HG03159 (cell line): Measurements from ENCODE around the gene DKK3.

Experiments used
- ATAC-seq: cut with Tn5 transposase; IDR thresholded peaks from one replicate; pipeline ENCODE4 v1.9.1; 2021; ENCODE audit warnings: mild to moderate bottlenecking, moderate library complexity; ENCODE audit not compliant: unreplicated experiment

DKK3 gene

DNA sequence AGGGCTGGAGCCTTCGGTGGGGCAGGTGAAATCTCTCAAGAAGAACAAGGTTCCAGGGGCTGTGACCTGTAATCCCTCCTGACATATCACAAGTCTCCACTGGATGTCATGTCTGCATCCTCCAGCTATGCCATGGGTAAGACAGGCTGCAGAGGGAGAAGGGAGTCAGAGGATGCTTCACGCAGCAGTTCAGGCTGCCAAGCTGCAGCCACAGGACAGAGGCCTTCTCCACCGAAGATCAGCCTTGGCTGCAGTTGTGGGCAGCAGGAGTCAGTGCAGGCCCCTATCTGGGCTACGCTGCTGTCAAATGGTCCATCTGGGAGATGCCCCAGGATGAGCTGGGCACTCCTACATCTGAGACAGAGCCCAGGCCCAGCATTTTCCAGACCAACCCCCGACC is 25.0 kb downstream of the DKK3 start:
- ATAC-seq = no peak

DNA sequence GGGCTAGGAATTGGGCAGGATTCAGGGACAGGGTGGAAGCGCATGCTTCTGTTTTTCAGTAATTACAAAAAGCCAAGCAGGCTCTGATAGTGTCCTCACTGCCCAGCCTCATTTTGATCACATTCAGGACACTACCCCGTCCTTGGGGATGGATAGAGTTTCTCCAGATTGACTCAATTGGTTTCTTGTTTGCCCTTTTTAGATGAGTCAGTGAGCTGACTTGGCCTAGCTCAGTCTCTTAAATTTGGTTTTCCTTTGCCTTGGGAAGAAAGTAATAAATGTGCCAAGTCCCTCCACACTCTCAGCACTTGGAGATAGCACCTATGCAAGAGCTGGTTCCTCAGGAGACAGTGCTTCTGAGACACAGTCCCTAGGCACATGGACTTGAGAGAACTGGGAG is 25.5 kb downstream of the DKK3 start:
- no peak for ATAC-seq

DNA sequence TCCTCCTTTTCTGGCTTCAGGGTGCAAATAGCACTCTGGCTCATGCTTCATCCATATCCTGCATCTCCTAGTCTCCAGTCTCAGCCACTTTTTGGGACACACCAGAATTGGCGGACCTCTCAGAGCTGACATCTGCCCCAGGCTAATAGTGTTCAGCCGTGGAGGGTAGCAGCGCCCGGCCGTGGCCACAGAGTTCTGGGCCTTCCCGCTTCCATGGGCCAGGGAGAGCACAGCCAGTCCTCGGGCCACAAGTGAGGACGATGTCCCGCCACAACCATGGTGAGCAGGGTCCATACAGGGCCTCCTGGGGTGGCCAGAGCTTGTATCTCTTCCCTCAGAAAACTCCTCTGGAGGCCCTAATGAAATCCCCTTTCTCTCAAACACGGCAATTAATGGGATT is 26.0 kb downstream of the DKK3 start:
- ATAC-seq = no peak

DNA sequence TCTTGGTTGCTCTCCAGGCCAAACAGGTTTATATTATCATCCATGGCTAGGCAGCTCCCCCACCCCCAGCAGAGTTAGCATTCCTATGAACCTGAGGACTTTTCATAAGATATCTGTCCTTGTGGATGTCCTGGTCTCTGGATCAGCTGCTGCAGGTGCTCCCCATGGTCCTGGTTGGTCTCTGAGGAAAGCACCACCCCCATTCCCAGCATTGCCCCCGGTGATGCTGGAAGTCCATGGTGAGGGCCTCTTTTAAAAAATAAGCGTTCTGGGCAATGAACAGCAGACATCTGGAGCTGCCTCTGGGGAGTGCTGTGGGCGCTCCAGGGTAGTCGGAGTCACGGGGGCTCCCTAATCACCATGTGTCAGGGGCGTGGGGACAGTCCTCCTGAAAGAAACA is 26.6 kb downstream of the DKK3 start:
- no peak for ATAC-seq

DNA sequence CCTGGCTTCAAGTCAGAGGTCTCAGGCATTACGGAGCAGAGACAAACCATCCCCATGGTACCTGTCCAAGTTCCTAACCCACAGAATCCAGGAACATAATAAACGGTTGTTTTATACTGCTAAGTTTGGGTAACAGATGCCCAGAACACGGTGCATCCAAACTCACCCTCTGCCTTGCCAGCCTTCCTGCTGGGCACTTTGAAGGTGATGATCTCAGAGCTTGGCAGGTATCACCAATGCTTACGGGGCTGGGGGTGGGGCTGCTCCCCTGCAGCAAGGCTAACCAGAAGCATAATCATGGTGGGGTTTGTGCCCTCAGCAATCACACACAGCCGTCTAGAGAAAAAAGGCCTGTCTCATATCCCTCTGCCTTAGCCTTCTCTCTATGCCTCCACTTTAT is 27.1 kb downstream of the DKK3 start:
- ATAC-seq = no peak

DNA sequence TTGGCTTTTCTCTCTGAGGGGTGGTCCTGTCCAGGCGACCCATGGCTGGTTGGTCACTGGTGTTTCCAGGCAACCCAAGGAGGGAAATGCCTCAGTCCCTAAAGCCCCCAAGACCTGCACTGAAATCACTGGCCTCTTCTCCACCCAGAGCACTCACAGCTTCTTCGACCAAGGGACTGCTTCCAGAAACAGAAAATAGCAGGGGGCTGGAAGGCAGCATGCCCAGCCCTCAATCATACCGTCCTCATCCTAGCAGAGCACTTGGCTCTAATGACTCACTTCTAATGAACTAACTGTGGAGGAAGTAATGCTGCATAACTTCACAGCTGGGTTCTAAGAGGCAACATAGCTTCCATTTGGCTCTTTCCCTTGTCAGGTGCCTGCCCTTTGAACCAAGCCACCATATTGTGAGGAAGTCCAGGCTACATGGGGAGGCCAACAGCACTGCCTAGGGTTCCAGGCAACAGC is 27.6 kb downstream of the DKK3 start:
- ATAC-seq = no peak

DNA sequence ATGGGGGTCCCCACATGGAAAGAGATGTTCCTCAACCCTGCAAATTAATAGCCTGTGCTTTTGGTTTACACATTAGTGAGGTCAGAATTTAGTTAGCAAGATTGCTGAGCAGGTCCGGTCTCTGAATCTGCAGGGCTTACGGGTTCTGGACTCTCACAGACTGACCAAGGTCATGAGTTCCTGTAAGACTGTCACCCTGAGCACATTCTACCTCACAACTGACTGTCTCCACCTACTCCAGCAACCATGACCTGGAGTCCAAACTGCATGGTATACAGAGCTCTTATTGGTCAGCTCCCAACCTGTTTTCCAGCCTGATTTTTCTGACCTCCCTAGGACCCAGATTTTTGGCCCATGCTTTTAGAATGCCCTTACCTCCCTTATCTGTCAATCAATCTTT is 28.2 kb downstream of the DKK3 start:
- no peak for ATAC-seq

DNA sequence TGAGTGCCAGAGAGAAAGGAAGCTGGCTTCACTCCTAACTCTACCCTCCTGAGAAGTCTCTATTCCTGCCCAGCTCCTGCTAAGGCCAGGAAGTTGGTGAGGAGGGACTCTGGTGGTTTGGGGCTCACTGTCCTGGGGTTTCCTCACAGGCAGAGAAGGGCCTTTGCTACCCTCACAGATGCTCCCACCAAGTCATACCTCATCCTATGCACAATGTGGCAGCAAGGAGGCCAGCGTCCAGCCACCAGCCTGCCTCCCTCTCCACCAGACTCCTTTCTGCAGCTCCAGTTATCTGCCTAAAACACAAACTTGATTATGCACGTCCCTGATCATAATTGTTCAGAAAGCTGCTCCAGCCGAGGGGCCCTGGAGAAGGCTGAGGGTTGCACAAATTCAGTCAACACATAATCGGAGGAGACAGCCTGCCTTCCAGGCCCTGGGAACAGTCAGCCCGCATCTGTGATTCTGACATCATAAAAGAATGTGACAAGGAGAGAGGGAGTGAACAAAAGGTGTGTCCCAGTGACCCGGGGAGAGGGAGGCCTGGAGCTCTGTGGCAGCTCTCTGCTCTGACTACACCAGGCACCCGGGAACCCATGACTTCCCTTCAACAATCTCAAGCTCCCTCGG is 28.8 kb downstream of the DKK3 start:
- ATAC-seq = no peak

DNA sequence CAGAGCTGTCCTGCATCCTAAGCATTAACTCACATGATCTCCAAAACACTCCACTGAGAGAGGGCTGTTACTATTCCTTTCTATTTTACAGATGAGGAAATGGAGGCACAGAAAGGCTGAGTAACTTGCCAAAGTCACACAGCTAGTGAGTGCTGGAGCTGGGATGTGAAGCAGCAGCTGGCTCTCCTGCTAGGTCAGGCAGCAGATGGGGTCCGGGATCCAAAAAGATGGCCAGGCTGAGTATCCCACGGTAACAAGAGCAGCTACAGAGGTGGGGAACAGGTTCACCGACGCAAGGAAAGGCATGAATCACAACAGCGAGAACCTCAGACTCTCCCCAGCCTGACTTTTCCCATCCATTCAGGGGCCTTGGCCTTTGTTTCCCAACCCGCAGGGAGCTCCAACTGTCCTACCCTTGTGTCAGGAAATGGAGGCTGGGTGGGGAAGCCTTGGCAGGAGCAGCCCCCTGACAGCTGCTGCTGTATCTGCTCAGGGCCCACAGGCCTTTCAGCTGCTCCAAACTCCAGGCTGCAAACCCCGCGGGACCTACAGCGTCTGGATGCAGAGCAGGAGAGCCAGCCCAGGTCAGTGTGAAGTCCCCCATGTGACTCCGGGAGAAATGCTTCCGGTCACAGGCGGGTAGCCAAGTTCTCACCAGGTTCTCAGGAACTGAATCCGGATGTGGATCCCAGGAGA is 29.5 kb downstream of the DKK3 start:
- ATAC-seq = no peak

DNA sequence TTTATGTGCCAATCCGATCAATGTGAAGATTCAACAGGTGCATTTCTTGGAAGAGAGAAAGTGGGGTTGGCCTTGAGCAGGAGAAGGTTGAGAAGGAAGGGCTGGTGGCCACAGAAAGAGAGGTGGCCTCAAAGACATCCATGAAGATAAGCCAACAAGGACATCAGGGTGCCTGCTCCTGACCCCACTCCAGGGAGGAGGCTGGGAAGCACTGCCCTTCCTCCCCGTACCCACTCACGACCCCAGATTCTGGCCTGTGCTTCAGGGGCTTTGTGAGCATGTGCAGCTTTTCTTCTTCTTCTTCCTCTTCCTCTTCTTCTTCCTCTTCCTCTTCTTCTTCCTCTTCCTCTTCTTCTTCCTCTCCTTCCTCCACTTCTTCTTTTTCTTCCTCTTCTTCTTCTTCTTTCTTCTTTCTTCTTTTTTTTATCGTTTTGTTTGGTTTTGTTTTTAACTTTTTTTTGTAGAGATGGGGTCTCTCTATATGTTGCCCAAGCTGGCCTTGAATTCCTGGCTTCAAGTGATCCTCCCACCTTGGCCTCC is 30.3 kb downstream of the DKK3 start:
- no peak for ATAC-seq

DNA sequence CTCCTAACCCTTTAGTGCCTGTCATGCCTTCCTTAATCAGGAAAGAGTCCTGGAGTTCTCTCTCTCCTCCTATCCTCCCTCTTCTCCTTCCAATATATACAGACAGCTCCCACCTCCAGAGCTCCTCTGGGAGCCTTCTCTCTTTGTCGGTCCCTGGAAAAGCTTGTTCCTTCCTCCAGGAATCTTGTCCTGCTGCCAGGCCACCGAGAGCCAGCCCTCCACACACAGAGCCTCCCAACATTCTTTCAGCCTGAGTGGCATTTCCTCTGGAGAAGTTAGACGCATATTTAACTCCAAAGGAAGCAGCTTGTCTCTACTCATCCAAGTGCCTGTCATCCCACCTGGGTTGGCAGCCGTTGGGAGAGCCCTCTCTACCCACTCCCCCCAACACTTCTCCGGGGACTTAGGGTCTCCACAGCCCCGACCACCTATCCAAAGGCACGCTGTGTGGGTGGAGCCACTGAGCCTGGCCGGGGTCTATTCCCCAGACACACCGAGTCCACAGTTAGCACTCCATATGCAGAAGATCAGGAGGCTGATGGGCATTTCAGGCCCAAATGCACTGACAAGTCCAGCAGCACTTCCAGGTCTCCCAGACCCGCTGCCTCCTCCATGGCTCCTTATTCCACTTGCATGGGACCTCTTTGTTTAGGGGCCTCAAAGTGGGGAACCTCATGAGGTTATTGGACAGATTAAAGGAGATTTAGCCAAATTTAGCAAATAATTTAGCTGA is 31.1 kb downstream of the DKK3 start:
- no peak for ATAC-seq

DNA sequence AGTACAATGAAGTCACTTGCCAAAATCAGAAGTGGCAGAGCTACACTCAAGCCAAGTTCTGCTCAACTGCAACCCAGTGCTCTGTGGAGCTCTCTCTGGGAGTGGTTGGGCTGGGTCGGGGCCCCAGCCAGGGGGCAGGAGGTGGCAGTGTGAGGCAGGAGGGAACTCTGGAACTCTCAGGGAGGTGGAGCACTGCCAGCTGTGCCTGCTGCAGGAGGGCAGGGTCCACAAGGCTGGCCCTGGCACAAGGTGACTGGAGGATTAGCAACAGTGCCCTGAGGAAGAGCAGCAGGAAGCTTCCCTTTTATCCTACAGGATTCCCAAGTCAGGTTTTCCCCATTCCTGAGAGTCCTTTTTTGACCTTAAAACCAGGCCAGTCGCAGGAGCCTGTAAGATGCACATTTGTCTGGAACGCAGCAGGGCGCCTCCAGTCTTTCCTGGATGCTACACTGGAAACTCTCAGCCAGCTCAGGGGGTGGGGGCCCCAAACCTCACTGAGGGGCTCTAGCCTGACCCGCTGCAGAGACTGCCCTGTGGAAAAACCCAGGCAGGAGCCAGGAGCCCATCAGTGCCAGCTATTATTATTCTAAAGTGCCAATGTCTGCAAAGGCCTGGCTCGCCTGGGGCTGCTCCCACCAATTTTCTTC is 31.8 kb downstream of the DKK3 start:
- no peak for ATAC-seq

DNA sequence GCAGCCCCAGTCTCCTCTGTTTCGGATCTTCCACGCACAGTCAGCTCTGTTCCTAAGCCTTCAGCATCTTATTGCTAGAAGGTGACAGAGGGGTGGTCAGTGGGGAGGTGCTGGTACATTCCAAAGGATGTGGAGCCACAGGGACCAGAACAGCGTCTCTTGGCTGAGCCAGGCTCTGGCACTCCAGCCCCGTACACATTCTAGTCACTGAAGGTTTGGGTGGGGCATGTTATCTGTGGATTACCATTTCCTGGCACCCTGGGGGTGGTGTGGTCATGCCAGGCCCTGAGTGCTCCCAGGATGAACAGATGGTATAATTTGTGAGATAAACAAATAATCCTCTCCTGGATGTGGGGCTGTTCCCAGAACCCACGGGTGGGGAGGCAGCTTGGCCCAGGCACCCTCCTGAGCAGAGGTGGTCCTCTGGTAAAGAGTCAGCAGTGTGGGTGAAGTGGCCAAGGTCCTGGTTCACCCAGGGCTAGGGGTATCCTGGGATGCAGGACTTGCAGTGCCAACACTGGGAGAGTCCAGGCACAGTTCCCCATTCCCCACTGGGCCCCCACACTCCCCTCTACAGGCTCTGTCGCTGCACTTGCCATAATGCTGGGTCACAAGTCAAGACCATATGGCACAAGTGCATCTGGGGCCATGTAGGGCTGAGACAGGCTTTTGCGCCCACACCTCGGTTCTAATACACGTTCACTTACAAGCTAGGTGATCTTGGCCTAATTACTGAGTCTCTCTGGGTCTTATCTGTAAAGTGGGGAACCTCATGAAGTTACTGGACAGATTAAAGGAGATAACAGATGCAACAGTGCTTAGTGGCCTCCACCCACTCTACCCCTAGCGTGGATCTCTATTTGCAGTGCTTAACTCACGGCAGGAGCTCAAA is 33.0 kb downstream of the DKK3 start:
- ATAC-seq = no peak

DNA sequence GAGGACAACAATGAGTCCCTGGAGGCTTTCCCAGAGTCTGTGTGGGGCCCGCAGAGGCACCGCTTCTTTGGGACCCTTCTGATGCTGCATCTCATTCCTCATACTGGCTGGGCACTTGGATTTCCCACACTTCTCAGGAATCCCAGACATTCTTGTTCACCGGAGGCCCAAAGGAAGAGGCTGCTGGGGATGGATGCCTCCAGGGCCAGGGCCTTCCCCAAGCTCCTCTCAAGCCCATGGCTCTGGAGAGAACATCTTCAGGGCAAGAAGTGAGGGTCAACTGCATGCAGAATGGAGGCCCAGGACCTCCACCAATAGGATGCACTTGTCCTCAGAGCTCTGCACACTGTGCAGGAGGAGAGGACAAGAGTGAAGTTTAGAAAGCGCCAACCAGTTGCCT is 34.6 kb downstream of the DKK3 start:
- no peak for ATAC-seq

DNA sequence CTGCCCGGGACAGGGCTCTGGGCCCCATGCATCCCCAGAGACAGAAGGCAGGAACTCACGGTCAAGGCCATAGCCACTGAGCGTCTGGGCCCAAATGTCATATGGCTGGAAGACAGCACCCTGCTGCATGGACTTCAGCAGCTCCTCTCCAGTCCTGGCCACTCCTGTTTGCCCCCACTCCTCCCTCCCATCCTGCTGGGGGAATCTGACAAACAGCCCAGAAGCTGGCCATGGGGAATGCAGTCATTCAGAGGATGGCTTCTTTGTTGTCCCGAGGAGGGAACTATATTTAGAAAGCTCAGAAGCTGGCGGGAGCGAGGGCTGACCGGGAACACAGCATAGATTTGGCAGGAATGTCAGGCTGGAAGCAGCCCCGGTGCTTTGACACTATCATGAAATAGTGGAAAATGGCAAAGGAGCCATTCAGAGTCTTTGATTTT is 35.0 kb downstream of the DKK3 start:
- no peak for ATAC-seq

DNA sequence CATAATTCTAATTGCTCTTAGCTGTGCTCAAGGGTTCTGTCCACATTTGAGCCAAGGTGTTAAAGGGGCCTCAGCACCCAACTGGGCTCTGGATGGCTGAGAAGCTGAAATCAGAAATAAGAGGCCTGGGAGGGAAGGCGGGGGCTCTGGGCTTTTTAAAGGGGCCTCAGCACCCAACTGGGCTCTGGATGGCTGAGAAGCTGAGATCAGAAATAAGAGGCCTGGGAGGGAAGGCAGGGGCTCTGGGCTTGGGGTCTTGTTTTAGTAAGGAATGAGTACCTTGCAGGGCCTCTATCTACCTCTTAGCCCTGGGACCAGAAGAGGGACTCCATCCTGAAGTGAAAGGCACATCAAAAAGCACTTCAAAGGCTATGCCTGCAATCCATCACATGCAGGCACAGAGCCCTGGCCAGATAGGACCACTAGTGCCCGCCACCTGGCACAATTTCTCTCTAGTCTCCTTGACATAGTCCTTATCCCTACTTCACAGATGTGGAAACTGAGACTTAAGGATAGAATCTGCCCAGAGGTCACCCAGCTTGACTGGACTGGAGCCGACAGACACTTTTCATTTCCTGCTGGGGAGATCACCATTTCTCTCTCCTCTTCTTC is 35.6 kb downstream of the DKK3 start:
- no peak for ATAC-seq

DNA sequence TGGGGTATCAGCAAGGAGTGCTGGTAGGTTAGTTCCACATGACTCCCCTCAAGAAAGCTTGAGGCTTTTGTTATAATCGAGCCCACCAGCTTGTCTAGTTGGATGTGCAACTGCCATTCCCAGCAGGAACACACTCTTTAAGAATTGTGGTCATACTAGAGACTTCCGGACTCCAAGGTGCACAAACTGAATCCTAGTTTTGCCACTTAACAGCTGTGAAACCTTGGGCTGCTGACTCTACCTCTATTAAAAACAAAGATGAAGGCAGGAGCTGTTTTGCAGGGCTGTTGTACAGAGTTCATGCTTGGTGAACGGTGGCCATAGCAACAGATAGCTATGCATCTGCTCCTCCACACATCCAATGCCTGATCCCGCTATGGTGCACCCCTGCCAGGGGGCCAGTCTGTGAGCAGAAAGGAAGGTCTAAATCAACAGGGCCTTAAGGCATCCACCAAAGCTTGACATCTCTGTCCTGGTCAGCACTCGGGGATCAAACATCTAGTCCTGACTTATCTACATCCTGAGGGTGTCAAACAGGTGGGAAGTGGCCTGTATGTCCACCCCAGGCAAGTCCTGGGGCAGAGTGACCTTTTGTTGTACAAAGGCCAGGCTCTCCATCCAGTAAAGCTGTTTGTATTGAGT is 36.4 kb downstream of the DKK3 start:
- ATAC-seq = no peak

DNA sequence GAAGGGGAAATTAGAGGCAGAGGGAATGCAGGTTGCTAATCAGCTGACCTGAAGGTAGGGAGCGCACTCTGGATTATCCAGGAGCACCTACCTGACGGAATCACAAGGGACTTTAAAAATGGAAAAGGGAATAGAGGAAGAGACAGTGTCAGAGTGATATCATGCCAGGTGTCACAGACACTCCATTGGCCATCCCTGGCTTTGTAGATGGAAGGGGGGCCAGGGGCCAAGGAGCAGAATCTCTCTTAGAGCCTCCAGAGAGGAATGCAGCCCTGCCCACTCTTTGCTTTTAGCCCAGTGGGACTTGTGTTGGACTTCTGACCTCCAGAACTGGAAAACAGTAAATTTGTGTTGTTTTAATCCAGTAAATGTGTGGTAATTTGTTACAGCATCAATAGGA is 37.9 kb downstream of the DKK3 start:
- no peak for ATAC-seq
